ENCODE results near the gene RANGAP1. TPM values are rescaled to one million over a fixed set of nuclear protein-coding genes. Genes with fewer than 3 reads are reported as not detected.

The RANGAP1 gene
- total and polyA plus RNA-seq, 2 of the 13 experiments (the other 11 are each of a cell fraction or from before 2014, with no cell fraction given): 51.8 to 83.9 TPM

- no peak for TF ChIP-seq PRDM10 (CRISPR knock-in tag; IDR thresholded peaks at IDR 0.05; ENCODE audit: low read depth)
- TF ChIP-seq ELF4 (CRISPR knock-in tag; IDR thresholded peaks at IDR 0.05; ENCODE audit: borderline replicate concordance): no peak
- 0 out of 2 replicates have a peak, but pooled peaks have one; percentile 17 for TF ChIP-seq SMC3 (IDR thresholded peaks at IDR 0.05; ENCODE audit: low read length)
- peak; percentile 54; the same call in 1 of the 2 replicates for TF ChIP-seq ZNF275 (CRISPR knock-in tag; IDR thresholded peaks at IDR 0.05; ENCODE audit: borderline replicate concordance)
- TF ChIP-seq, protein P1, sequence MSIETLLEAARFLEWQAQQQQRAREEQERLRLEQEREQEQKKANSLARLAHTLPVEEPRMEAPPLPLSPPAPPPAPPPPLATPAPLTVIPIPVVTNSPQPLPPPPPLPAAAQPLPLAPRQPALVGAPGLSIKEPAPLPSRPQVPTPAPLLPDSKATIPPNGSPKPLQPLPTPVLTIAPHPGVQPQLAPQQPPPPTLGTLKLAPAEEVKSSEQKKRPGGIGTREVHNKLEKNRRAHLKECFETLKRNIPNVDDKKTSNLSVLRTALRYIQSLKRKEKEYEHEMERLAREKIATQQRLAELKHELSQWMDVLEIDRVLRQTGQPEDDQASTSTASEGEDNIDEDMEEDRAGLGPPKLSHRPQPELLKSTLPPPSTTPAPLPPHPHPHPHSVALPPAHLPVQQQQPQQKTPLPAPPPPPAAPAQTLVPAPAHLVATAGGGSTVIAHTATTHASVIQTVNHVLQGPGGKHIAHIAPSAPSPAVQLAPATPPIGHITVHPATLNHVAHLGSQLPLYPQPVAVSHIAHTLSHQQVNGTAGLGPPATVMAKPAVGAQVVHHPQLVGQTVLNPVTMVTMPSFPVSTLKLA (IDR thresholded peaks at IDR 0.05): peak; percentile 88
- TF ChIP-seq, protein P2, sequence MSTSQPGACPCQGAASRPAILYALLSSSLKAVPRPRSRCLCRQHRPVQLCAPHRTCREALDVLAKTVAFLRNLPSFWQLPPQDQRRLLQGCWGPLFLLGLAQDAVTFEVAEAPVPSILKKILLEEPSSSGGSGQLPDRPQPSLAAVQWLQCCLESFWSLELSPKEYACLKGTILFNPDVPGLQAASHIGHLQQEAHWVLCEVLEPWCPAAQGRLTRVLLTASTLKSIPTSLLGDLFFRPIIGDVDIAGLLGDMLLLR (CRISPR knock-in tag; IDR thresholded peaks at IDR 0.05): peak; percentile 71; the same call in 1 of the 2 replicates
- TF ChIP-seq FUBP1 (CRISPR knock-in tag; IDR thresholded peaks at IDR 0.05; ENCODE audit: borderline replicate concordance): no peak
- peak; percentile 78 for TF ChIP-seq TARDBP (CRISPR knock-in tag; IDR thresholded peaks at IDR 0.05)
- TF ChIP-seq ZNF616 (CRISPR knock-in tag; IDR thresholded peaks at IDR 0.05; ENCODE audit: low read depth): 0 out of 2 replicates have a peak, but pooled peaks have one; percentile 29
- no peak for TF ChIP-seq PAX8 (CRISPR knock-in tag; IDR thresholded peaks at IDR 0.05; ENCODE audit: borderline replicate concordance)
- peak; percentile 79 for TF ChIP-seq IRF2 (CRISPR knock-in tag; IDR thresholded peaks at IDR 0.05)
- peak; percentile 55 for TF ChIP-seq RARA (CRISPR knock-in tag; IDR thresholded peaks at IDR 0.05)
- peak; percentile 53; the same call in 1 of the 2 replicates for TF ChIP-seq ISL2 (CRISPR knock-in tag; IDR thresholded peaks at IDR 0.05)
- no peak for TF ChIP-seq NAIF1 (CRISPR knock-in tag; IDR thresholded peaks at IDR 0.05; ENCODE audit: borderline replicate concordance)
These were observed 22.6 kb upstream of the RANGAP1 start (continued) for GRCh38 chr22:41308544-41308947.
